SK-N-DZ (cell line): ENCODE results near the gene PDPR.

Source experiments
- small RNA-seq, 2 experiments: library from RNA; depleted of rRNA; stranded (forward); fragments of <200 nt; gene quantifications; one replicate each; pipeline ENCODE3, GENCODE V24; 2014

Gene PDPR

Small RNAs within 50 kb of the gene (small RNA-seq; reads per million reads assigned to genes)
- 0 reads per million in 2 experiments for gene AC009060.2
